ENCODE data around the gene RFTN1.

RFTN1 gene

GRCh38 chr3:16413321-16413720 is 100.2 kb downstream of the RFTN1 start:
- no peaks in the 10 kb centered on the region for H3K9me3 ChIP-seq (ENCODE audit: control insufficient read depth in 1 of 2, low read length in 2 of 2)
- H3K9ac ChIP-seq (ENCODE audit: low read depth in 1 of 2, low read length in 2 of 2) = no peak overlapping the region
- H3K36me3 ChIP-seq (ENCODE audit: control insufficient read depth in 1 of 2, insufficient read depth in 2 of 2, low read length in 2 of 2) = no peaks in the 10 kb centered on the region
- H3K27me3 ChIP-seq (ENCODE audit: control insufficient read depth in 1 of 2, insufficient read depth in 2 of 2, low read length in 2 of 2) = no peaks in the 10 kb centered on the region
- H3K4me1 ChIP-seq (ENCODE audit: control insufficient read depth in 1 of 2, insufficient read depth in 2 of 2, low read length in 2 of 2) = no peaks in the 10 kb centered on the region
- no peak overlapping the region for H3K4me3 ChIP-seq (ENCODE audit: low read depth in 1 of 2, low read length in 2 of 2)
- no peak overlapping the region for H3K27ac ChIP-seq (ENCODE audit: low read depth, low read length)

GRCh38 chr3:16412192-16412800 is 101.2 kb downstream of the RFTN1 start:
- Histone ChIP-seq H3K36me3 (ENCODE audit: control insufficient read depth in 1 of 2, insufficient read depth in 2 of 2, low read length in 2 of 2) (no peaks in the 10 kb centered on the region), H3K27me3 (ENCODE audit: control insufficient read depth in 1 of 2, insufficient read depth in 2 of 2, low read length in 2 of 2) (no peaks in the 10 kb centered on the region), H3K9ac (ENCODE audit: low read depth in 1 of 2, low read length in 2 of 2) (no peak overlapping the region), H3K9me3 (ENCODE audit: control insufficient read depth in 1 of 2, low read length in 2 of 2) (no peaks in the 10 kb centered on the region), H3K4me3 (ENCODE audit: low read depth in 1 of 2, low read length in 2 of 2) (no peak overlapping the region), H3K4me1 (ENCODE audit: control insufficient read depth in 1 of 2, insufficient read depth in 2 of 2, low read length in 2 of 2) (no peaks in the 10 kb centered on the region), H3K27ac (ENCODE audit: low read depth, low read length) (no peak overlapping the region)

GRCh38 chr3:16411441-16411840 is 102.1 kb downstream of the RFTN1 start:
- Histone ChIP-seq H3K4me1 (ENCODE audit: control insufficient read depth in 1 of 2, insufficient read depth in 2 of 2, low read length in 2 of 2) (no peaks in the 10 kb centered on the region), H3K9ac (ENCODE audit: low read depth in 1 of 2, low read length in 2 of 2) (no peak overlapping the region), H3K27ac (ENCODE audit: low read depth, low read length) (no peak overlapping the region), H3K4me3 (ENCODE audit: low read depth in 1 of 2, low read length in 2 of 2) (no peak overlapping the region), H3K9me3 (ENCODE audit: control insufficient read depth in 1 of 2, low read length in 2 of 2) (no peaks in the 10 kb centered on the region), H3K36me3 (ENCODE audit: control insufficient read depth in 1 of 2, insufficient read depth in 2 of 2, low read length in 2 of 2) (no peaks in the 10 kb centered on the region), H3K27me3 (ENCODE audit: control insufficient read depth in 1 of 2, insufficient read depth in 2 of 2, low read length in 2 of 2) (no peaks in the 10 kb centered on the region)

GRCh38 chr3:16410659-16411058 is 102.8 kb downstream of the RFTN1 start:
- H3K9ac ChIP-seq (ENCODE audit: low read depth in 1 of 2, low read length in 2 of 2) = no peak overlapping the region
- H3K27ac ChIP-seq (ENCODE audit: low read depth, low read length) = no peak overlapping the region

GRCh38 chr3:16409032-16409431 is 104.5 kb downstream of the RFTN1 start:
- Histone ChIP-seq H3K36me3 (ENCODE audit: control insufficient read depth in 1 of 2, insufficient read depth in 2 of 2, low read length in 2 of 2) (no peaks in the 10 kb centered on the region), H3K27ac (ENCODE audit: low read depth, low read length) (no peak overlapping the region), H3K27me3 (ENCODE audit: control insufficient read depth in 1 of 2, insufficient read depth in 2 of 2, low read length in 2 of 2) (no peaks in the 10 kb centered on the region), H3K9ac (ENCODE audit: low read depth in 1 of 2, low read length in 2 of 2) (no peak overlapping the region), H3K4me3 (ENCODE audit: low read depth in 1 of 2, low read length in 2 of 2) (no peak overlapping the region), H3K4me1 (ENCODE audit: control insufficient read depth in 1 of 2, insufficient read depth in 2 of 2, low read length in 2 of 2) (no peaks in the 10 kb centered on the region), H3K9me3 (ENCODE audit: control insufficient read depth in 1 of 2, low read length in 2 of 2) (no peaks in the 10 kb centered on the region)

More at GRCh38 chr3:16410659-16411058, 102.8 kb downstream of the RFTN1 start:
- Histone ChIP-seq H3K4me1 (ENCODE audit: control insufficient read depth in 1 of 2, insufficient read depth in 2 of 2, low read length in 2 of 2) (no peaks in the 10 kb centered on the region), H3K36me3 (ENCODE audit: control insufficient read depth in 1 of 2, insufficient read depth in 2 of 2, low read length in 2 of 2) (no peaks in the 10 kb centered on the region), H3K27me3 (ENCODE audit: control insufficient read depth in 1 of 2, insufficient read depth in 2 of 2, low read length in 2 of 2) (no peaks in the 10 kb centered on the region), H3K9me3 (ENCODE audit: control insufficient read depth in 1 of 2, low read length in 2 of 2) (no peaks in the 10 kb centered on the region), H3K4me3 (ENCODE audit: low read depth in 1 of 2, low read length in 2 of 2) (no peak overlapping the region)

- no peak overlapping the region for H3K9ac ChIP-seq (ENCODE audit: low read depth in 1 of 2, low read length in 2 of 2)
- H3K27ac ChIP-seq (ENCODE audit: low read depth, low read length) = no peak overlapping the region
- H3K4me3 ChIP-seq (ENCODE audit: low read depth in 1 of 2, low read length in 2 of 2) = no peak overlapping the region
- no peaks in the 10 kb centered on the region for H3K27me3 ChIP-seq (ENCODE audit: control insufficient read depth in 1 of 2, insufficient read depth in 2 of 2, low read length in 2 of 2)
- no peaks in the 10 kb centered on the region for H3K4me1 ChIP-seq (ENCODE audit: control insufficient read depth in 1 of 2, insufficient read depth in 2 of 2, low read length in 2 of 2)
- H3K36me3 ChIP-seq (ENCODE audit: control insufficient read depth in 1 of 2, insufficient read depth in 2 of 2, low read length in 2 of 2) = no peaks in the 10 kb centered on the region
- H3K9me3 ChIP-seq (ENCODE audit: control insufficient read depth in 1 of 2, low read length in 2 of 2) = no peaks in the 10 kb centered on the region
These were observed 106.1 kb downstream of the RFTN1 start for GRCh38 chr3:16407366-16407765.

GRCh38 chr3:16406579-16406978 is 106.9 kb downstream of the RFTN1 start:
- H3K4me3 ChIP-seq (ENCODE audit: low read depth in 1 of 2, low read length in 2 of 2) = no peak overlapping the region
- H3K9me3 ChIP-seq (ENCODE audit: control insufficient read depth in 1 of 2, low read length in 2 of 2) = no peaks in the 10 kb centered on the region
- H3K27me3 ChIP-seq (ENCODE audit: control insufficient read depth in 1 of 2, insufficient read depth in 2 of 2, low read length in 2 of 2) = no peaks in the 10 kb centered on the region
- H3K9ac ChIP-seq (ENCODE audit: low read depth in 1 of 2, low read length in 2 of 2) = no peak overlapping the region
- H3K4me1 ChIP-seq (ENCODE audit: control insufficient read depth in 1 of 2, insufficient read depth in 2 of 2, low read length in 2 of 2) = no peaks in the 10 kb centered on the region
- H3K27ac ChIP-seq (ENCODE audit: low read depth, low read length) = no peak overlapping the region
- H3K36me3 ChIP-seq (ENCODE audit: control insufficient read depth in 1 of 2, insufficient read depth in 2 of 2, low read length in 2 of 2) = no peaks in the 10 kb centered on the region

GRCh38 chr3:16406166-16406565 is 107.3 kb downstream of the RFTN1 start:
- Histone ChIP-seq H3K27me3 (ENCODE audit: control insufficient read depth in 1 of 2, insufficient read depth in 2 of 2, low read length in 2 of 2) (no peaks in the 10 kb centered on the region), H3K9ac (ENCODE audit: low read depth in 1 of 2, low read length in 2 of 2) (no peak overlapping the region), H3K4me3 (ENCODE audit: low read depth in 1 of 2, low read length in 2 of 2) (no peak overlapping the region), H3K27ac (ENCODE audit: low read depth, low read length) (no peak overlapping the region), H3K4me1 (ENCODE audit: control insufficient read depth in 1 of 2, insufficient read depth in 2 of 2, low read length in 2 of 2) (no peaks in the 10 kb centered on the region), H3K9me3 (ENCODE audit: control insufficient read depth in 1 of 2, low read length in 2 of 2) (no peaks in the 10 kb centered on the region), H3K36me3 (ENCODE audit: control insufficient read depth in 1 of 2, insufficient read depth in 2 of 2, low read length in 2 of 2) (no peaks in the 10 kb centered on the region)

- Histone ChIP-seq H3K9me3 (ENCODE audit: control insufficient read depth in 1 of 2, low read length in 2 of 2) (no peaks in the 10 kb centered on the region), H3K4me1 (ENCODE audit: control insufficient read depth in 1 of 2, insufficient read depth in 2 of 2, low read length in 2 of 2) (peaks cover 0 to under 1% of the 10 kb centered on the region in 2 donors), H3K27ac (ENCODE audit: low read depth, low read length) (no peak overlapping the region), H3K4me3 (ENCODE audit: low read depth in 1 of 2, low read length in 2 of 2) (no peak overlapping the region), H3K27me3 (ENCODE audit: control insufficient read depth in 1 of 2, insufficient read depth in 2 of 2, low read length in 2 of 2) (no peaks in the 10 kb centered on the region), H3K9ac (ENCODE audit: low read depth in 1 of 2, low read length in 2 of 2) (no peak overlapping the region), H3K36me3 (ENCODE audit: control insufficient read depth in 1 of 2, insufficient read depth in 2 of 2, low read length in 2 of 2) (no peaks in the 10 kb centered on the region)
These were observed 109.1 kb downstream of the RFTN1 start for GRCh38 chr3:16404349-16404895.

GRCh38 chr3:16402451-16402850 is 111.0 kb downstream of the RFTN1 start:
- Histone ChIP-seq H3K27me3 (ENCODE audit: control insufficient read depth in 1 of 2, insufficient read depth in 2 of 2, low read length in 2 of 2) (no peaks in the 10 kb centered on the region), H3K27ac (ENCODE audit: low read depth, low read length) (no peak overlapping the region), H3K9me3 (ENCODE audit: control insufficient read depth in 1 of 2, low read length in 2 of 2) (no peaks in the 10 kb centered on the region), H3K4me3 (ENCODE audit: low read depth in 1 of 2, low read length in 2 of 2) (no peak overlapping the region), H3K4me1 (ENCODE audit: control insufficient read depth in 1 of 2, insufficient read depth in 2 of 2, low read length in 2 of 2) (peaks cover 0 to 4% of the 10 kb centered on the region in 2 donors), H3K36me3 (ENCODE audit: control insufficient read depth in 1 of 2, insufficient read depth in 2 of 2, low read length in 2 of 2) (no peaks in the 10 kb centered on the region), H3K9ac (ENCODE audit: low read depth in 1 of 2, low read length in 2 of 2) (no peak overlapping the region)

Data from duodenal mucosa (tissue), 2 donors.